Activated CD4-positive, CD25-positive, alpha-beta regulatory T cell treated with anti-CD3 and anti-CD28 coated beads, Interleukin-2, amount 50 U/mL, for 72 hours (primary cell): Measurements from ENCODE around the gene ZDHHC9.
A peak's percentile ranks its signal among the peaks of the same experiment; 100 is the strongest.

Source experiments
- DNase-seq: peaks from one replicate; pipeline ENCODE4 v3.0.0; 2021

The ZDHHC9 gene

GRCh38 chrX:129785160-129785947 lies 58.3 kb downstream of the ZDHHC9 start:
- DNase-seq: no peak

DNA sequence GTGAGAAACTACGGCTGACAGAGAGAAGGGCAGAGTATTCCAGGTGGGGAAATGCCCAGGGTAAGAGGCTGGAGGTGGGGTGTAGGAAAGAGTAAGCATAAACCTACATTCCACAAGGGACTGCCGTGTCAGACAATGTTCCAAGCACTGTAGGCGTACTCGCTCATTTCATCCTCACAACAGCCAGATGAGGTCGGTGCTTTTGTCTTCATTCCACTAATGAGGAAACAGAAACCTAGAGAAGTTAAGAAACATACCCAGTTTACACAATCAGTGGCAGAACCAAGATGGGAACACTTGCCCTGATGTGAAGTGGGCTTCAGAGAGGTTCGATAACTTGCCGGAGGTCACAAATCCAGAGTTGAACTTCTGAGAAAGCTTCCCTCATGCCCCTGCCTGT lies 59.3 kb downstream of the ZDHHC9 start:
- DNase-seq: no peak

DNA sequence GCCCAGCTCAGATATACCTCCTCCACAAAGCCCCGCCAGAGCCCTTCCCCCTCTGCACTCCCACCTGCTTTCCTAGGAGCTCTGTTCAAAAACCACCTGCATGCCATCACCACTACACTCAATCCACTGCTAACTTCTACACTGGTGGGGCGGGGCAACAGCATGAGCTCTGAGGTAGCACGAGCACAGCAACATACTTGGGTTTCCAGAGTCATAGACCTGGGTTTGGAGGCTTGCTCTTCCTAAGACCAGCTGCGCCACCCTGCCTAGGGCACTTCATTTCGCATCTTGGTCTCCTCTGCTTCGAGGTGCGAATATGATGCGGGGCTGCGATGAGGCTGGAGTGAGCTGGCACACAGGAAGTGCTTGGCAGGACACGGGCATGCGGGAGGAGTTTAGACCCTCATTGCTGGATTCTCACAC lies 60.4 kb downstream of the ZDHHC9 start:
- no peak for DNase-seq

- DNase-seq: no peak
These were observed 61.0 kb downstream of the ZDHHC9 start for GRCh38 chrX:129782706-129783105.

DNA sequence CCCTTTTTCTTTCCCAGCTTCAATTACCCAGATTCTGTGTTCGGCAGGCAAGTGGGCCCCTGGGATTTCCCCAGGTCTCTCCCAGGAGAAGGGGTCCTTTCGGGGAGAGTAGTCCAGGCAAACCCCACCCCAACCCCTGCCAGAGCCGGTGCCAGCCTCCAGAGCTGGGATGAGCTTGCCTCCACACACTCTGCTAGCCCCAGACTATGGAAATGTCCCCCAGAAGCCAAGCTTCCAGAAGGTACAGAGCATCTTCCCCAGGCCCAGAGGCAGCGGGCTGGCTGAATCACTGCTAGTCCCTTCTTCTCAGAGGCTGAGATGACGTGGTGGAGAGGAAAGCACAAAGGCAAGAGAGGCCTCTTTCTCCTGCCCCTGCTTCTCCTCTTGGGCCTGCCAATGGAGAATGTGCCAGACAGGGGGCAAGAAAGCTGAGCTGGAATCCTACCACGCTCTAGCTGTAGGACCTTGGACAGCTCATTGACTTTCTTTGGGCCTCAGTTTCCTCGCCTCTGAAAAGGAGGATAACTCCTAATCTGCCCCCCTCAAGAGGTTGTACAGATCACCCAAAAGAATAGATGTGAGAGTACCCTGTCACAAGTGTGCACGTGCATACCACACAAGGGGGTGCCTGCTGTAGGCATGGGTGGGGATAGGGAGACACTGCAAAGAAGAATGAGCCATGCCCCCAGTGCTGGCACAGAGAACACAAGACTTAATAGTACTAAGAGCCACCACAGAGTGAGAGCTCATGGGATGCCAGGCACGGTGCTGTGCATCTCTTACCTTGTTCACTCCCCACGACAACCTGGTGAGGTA lies 61.8 kb downstream of the ZDHHC9 start:
- no peak for DNase-seq

- peak; percentile 62 for DNase-seq
These were observed 62.5 kb downstream of the ZDHHC9 start for GRCh38 chrX:129781134-129781672.

DNA sequence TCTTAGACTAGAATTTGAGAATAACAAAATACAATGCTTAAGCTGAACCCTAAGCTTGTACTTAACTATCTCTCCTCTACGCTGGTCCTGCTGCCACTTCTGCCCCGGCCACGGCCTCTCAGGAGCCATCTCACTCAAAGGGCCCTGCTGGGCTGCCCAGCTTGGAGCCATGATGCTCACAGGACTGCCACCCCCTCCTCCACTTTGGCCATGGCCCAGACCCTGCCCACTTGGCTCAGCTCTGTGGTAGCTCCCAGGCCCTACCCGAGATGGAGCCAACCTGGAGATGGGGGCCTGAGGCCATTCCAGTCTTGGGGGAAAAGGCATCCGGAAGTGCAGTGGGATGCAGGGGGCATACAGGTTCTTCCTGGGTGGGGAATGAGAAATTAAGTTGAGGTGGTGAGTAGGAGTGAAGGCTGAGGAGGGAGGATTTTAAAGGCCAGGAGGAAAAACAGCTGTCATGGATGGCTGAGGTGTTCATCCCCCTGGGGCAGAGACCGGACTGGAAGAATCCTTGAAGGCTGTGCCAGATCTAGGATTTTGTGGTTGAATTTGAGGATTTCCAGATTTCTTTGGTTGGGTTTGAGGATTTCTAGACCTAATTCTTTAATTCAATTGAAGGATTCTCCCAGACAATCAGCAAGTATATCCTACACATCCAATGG lies 63.1 kb downstream of the ZDHHC9 start:
- no peak for DNase-seq

DNA sequence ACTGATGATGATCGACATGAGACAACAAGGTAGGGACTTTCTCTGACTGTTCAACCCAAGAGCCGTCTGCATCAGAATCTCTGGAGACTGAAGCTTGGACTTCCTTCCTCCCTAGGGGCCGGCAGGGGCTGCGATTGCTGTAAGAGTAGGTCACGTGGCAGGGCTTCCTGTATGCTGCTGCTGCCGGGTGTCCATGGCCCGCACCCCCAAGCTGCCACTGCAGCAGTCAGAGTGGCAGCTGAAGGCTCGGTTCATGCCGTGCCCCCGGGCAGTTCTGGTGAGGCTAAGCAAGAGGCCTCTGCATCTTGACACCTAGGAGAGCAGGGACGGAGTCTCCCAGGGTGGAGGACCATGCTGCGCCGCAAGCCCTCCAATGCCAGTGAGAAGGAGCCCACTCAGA lies 63.9 kb downstream of the ZDHHC9 start, which contains the start of gene SASH3:
Gene SASH3 (plus strand): TSS at position 203 of the 400 bp plus-strand sequence. CDS start 149 bp downstream, at position 352.
- peak; percentile 61 for DNase-seq

DNA sequence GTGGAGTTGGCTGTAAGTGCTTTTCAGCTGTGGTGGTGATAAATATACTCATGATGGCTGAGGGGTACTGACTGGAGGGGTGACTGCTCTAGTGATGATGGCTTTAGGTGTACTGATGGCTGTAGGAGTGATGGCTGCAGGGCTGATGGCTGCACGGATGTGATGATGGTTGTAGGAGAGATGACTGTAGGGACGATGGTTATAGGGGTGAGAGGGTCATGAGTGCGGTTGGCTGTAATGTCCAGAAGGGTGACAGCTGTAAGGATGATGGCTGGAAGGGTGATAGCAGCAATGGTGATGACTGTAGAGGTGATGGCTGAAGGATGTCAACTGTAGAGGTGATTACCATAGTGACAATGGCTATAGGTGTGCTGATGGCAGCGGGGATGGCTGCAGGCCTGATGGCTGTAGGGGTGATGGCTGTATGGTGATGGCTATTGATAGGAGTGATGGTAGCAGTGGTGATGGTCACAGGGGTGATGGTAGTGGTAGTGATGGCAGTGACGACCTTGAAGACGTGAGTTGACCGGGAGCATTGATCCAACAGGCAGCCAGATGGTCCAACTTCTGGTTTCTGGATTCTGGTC lies 64.5 kb downstream of the ZDHHC9 start:
- DNase-seq: no peak

- peak; percentile 73 for DNase-seq
These were observed 66.3 kb downstream of the ZDHHC9 start for GRCh38 chrX:129777218-129778030.

DNA sequence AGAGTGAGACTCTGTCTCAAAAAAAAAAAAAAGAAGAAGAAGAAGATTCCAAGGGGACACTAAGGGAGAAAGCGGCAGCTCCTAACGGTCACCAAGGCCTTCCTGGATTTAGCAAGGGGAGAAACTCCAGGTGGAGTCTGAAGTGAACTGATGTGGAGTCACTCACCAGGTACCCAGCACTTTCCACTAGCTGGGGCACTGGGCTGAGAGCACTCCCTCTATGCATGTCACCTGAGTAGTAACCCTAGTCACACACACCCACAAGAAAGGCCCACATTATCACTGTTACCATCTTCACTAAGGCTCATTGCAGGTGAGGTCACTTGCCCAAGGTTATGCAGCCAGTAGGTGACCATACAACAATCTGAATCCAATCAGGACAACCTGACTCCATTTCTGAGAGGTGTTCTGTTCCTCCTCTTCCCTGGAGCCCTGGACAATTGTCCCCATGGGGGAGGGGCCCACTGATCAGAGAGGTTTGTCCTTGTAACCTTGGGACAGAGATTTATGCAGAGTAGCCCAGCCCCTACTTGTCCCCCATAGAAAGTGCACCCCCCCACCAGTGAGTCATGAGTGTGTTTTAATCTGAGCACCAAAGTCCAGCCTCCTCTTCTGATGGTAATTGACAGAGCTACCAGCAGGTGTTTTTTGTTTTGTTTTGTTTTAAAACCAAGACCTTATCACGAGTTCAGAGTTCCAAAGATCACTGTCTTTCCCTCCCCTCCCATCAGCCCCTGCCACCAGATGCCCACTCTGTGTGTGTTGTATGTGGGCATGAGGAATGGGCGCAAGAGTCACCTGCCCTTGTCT lies 69.8 kb downstream of the ZDHHC9 start:
- no peak for DNase-seq

GRCh38 chrX:129772796-129773431 lies 70.8 kb downstream of the ZDHHC9 start:
- no peak for DNase-seq

GRCh38 chrX:129771266-129771995 lies 72.3 kb downstream of the ZDHHC9 start:
- DNase-seq: no peak

DNA sequence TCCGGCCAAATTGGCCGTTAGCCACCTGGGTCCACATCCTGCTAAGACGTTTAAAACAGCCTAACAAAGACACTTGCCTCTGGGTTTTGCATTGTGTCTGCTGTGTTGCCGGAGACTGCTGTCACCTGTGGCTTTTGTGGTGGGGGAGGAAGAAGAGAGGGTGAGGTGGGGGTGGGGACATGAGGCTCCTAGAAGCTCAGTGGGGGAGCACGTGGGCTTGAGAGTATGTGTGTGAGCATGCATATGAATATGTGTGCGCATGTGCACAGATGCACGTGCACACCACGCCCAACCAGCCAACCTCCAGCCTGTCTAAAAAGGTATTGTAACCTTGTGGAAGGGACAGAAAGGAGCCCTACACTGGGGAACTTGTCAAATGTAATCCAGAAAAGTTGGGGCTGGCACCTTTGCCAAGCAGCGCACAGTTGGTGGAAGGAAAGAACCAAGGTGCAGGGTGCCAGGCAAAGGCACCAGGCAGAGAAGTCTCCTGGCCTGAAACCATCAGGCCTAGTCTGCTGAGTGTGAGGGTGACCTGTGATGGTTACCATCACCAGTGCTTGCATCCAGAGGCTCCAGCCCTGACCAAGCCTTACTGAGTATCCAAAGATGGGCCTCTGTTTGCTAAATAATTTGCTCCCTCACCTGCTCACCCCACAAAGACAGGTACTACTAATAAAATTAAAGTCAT lies 74.1 kb downstream of the ZDHHC9 start:
- peak; percentile 48 for DNase-seq

DNA sequence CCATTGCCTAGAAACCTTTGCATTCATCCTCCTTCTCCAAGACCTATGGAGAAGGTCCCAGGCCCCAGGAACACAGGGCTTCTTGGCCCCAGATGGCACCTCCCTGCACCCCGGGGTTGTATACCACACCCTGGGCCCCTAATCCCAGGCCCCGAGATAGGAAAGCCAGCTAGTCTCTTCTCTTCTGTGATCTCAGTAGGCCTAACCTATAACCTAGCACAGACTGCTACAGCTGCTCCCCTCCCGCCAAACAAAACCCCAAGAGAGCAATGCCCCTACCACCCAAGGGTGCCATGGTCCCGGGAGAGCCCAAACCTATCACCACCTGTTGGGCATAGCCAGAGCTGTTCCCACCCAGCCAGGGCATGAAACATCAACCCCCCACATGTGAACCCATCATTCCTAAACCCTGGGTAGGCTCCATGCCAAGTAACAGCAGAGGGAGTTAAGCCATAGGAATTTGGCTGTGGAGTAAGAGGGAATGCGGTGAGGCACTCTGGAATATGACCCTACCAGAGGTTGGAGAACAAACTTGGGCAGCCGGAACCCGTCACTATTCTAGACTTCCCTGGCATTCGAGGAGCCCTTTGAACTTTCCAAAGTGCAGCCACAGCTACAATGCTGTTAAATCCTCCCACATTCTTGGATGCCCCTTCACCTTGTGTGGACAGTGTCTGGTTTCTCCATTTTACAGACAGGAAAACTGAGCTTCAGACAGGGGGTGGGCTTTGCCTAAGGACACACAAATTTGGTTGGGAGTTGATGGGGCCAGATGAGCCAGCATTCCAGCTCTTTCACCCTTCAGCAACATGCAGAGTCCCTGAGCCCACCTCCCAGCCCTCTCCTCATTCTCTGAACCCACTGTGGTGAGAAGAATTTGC lies 74.9 kb downstream of the ZDHHC9 start:
- DNase-seq: no peak

DNA sequence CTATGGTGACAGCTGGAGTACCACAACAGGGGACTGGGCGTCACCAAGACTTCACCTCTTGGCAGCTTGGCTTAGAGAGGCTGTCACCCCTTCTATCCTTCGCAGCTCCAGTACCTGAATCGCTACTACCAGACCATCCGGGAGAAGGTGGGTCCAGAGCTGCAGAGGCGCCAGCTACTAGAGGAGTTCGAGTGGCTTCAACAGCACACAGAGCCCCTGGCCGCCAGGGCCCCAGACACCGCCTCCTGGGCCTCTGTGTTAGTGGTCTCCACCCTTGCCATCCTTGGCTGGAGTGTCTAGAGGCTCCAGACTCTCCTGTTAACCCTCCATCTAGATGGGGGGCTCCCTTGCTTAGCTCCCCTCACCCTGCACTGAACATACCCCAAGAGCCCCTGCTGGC lies 75.5 kb downstream of the ZDHHC9 start:
- no peak for DNase-seq

GRCh38 chrX:129763666-129764065 lies 80.0 kb downstream of the ZDHHC9 start:
- DNase-seq: no peak

GRCh38 chrX:129762448-129762847 lies 81.2 kb downstream of the ZDHHC9 start:
- no peak for DNase-seq
